ENCODE measurements around the gene CDH23. TPM values are rescaled to one million over a fixed set of nuclear protein-coding genes. Genes with fewer than 3 reads are reported as not detected.
"Not testable (repeated sequence)": the region's sequence is repeated elsewhere in the genome, so short reads cannot be mapped to it uniquely, and the experiment has no call there.

CDH23 gene
- total RNA-seq, 1 donor from 2014 or later = 5.1 TPM

- DNase-seq (ENCODE audit: low spot score) = peak; percentile 98
Measured at GRCh38 chr10:71850743-71851464, 454.2 kb downstream of the CDH23 start, which contains the start of gene PSAP. Gene PSAP, minus strand, starts transcription at chr10:71851251. Its CDS starts 30 bp downstream, at chr10:71851221.

- not testable (repeated sequence) for DNase-seq (ENCODE audit: low spot score)
Measured at GRCh38 chr10:71851465-71852095, 454.9 kb downstream of the CDH23 start.

DNA sequence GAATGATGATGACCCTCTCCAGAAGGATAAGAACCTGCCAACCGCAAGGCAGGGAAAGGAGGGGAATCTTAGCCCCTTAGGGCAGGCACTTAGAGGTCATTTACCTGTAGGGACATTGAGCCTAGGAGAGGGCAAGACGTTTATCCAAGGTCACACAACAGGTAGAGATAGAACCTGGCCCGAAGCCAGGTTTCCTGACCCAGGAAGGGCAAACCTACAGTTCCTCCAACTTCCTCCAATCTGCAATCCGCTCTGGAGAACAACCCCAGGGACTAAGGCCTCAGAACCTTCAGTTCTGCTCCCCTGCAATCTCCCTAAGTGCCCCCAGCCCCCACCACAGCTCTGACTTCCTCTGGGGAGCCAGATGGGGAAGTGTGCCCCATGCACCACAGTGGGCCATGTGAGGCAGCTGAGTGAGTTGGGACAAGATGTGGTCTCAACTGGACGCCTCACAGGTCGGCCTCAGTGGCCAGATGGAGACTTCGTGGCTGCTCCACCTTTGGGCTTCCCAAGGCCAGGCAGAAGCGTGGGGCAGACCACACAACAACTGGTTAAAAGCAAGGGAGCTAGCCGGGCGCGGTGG is 455.7 kb downstream of the CDH23 start:
- no peak for DNase-seq (ENCODE audit: low spot score)

DNA sequence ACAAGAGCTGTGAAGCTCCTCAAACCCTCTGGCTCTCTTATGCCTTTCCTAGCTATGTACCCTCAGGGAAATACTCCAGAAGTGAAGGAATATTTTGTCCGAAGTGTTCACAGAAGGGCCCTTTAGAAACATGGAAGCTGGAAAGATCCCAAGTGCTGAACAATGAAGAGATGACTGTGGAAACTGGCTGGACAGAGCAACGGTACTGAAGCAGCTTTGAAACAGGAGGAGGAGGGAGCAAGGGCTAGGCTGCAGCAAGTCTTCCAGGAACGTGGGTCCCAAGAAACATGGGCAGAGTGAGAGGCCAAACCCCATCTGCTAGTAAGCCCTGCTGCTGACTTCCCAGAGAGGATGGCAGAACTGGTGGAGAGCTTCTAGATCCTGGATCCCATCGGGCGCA is 457.3 kb downstream of the CDH23 start:
- no peak for DNase-seq (ENCODE audit: low spot score)

- no peak for DNase-seq (ENCODE audit: low spot score)
Measured at GRCh38 chr10:71856619-71857018, 459.9 kb downstream of the CDH23 start.

GRCh38 chr10:71857934-71858890 is 461.5 kb downstream of the CDH23 start:
- no peak for DNase-seq (ENCODE audit: low spot score)

- DNase-seq (ENCODE audit: low spot score) = peak; percentile 92
Measured at GRCh38 chr10:71860243-71861029, 463.7 kb downstream of the CDH23 start.

GRCh38 chr10:71863203-71863602 is 466.5 kb downstream of the CDH23 start:
- no peak for DNase-seq (ENCODE audit: low spot score)

DNA sequence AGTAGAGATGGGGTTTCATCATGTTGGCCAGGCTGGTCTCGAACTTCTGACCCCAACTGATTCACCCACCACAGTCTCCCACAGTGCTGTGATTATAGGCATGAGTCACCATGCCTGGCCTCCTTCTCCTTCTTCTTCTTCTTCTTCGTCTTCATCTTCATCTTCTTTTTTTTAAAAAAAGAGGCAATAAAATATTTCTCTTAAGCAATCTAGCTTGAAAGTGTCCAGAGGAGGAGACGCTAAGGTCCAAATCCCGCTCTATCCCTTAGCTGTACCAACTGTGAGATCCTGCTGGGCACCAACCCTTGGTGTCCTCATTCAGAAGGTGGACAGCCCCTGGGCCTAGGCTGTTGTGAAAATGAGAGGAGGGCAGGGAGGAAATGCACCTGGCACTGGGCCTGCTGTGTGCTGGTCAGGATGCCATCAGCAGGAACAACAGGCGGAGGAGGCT is 468.2 kb downstream of the CDH23 start:
- no peak for DNase-seq (ENCODE audit: low spot score)

Other genes with a start within 250 kb of the CDH23 start
- gene UNC5B, start 184.3 kb upstream of the CDH23 start, total RNA-seq = 115 TPM
- gene SLC29A3, start 77.7 kb upstream of the CDH23 start, total RNA-seq = 11.6 TPM

Measured in mucosa of gallbladder (tissue), 1 donor.